Activated CD4-positive, alpha-beta T cell treated with anti-CD3 and anti-CD28 coated beads, Interleukin-2, amount 50 U/mL, for 1 hour (primary cell): ENCODE data around the gene LHPP.
"Not testable (repeated sequence)": the region's sequence is repeated elsewhere in the genome, so short reads cannot be mapped to it uniquely, and the experiment has no call there.

ENCODE experiments used
- DNase-seq: peaks from one replicate; pipeline ENCODE4 v3.0.0-alpha.2; 2020

The LHPP gene

DNA sequence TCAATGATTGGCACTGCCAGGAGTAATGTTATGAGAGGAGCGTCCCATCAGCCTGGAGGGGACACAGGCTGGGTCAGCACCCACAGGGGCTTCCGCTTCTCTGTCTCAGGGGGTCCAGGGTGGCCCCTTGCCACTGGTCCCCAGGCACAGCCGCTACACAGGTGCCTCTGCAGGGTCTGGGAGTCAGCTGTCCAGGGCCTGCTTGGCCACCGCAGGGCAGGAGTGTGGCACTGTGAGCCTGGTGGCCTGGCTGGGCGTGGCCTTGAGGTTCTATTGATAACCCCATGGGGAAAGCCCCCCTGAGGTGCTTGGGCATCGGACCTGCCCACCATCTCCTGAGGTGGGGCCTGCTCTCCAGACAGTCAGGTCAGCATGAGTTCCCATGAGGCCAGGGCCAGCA, 136.6 kb downstream of the LHPP start:
- no peak for DNase-seq

DNA sequence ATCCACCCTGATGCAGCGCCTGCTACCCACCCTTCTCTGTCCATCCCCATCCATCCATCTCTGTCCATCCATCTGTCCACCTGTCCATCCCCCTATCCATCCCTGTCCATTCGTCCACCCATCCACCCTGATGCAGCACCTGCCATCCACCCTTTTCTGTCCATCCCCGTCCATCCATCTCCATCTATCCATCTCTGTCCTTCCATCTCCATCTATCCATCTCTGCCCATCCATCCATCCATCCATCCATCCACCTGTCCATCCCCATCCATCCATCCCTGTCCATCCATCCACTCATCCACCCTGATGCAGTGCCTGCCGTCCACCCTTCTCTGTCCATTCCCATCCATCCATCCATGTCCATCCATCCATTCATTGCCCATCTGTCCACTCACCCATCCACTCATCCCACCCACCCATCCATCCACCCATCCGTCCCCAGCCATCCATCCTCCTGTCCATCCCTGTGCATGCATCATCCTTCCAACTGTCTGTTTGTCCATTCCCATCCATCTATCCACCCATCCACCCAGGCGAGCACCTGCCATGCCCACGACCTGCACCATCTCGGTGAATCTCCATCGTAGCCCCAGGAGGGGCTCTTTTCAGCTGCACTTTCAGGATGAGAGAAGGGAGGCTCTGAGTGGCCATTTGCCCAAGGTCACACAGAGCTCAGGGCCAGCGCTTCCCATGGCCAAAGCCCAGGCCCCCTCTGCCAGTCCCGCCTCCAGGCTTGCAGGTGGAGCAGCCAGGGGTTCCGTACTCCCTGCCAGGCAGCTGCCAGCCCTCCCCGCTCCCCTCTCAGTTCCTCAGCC, 137.4 kb downstream of the LHPP start:
- DNase-seq, result no peak

DNA sequence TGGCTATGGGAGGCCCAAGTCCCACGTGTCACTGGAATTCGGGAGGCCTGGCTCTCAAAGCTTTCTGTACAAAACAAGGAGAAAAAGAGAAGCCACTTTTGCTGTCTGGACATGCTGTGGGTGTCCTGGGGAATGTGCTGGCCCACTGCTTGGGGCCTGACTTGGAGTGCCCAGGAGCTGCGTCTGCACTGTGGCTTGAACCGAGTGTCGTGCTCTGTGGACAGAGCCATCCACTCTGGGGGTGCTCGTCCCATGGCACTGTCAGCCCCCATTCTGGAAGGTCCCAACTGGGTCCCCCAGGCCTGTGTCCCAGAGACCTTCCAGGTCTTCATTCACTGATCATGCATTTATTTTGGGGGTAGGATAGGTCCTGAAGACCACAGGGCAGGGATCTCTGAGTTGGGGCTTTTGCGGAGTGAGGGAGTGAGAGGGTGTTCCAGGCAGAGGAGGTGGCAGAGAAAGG, 138.0 kb downstream of the LHPP start:
- no peak for DNase-seq

DNA sequence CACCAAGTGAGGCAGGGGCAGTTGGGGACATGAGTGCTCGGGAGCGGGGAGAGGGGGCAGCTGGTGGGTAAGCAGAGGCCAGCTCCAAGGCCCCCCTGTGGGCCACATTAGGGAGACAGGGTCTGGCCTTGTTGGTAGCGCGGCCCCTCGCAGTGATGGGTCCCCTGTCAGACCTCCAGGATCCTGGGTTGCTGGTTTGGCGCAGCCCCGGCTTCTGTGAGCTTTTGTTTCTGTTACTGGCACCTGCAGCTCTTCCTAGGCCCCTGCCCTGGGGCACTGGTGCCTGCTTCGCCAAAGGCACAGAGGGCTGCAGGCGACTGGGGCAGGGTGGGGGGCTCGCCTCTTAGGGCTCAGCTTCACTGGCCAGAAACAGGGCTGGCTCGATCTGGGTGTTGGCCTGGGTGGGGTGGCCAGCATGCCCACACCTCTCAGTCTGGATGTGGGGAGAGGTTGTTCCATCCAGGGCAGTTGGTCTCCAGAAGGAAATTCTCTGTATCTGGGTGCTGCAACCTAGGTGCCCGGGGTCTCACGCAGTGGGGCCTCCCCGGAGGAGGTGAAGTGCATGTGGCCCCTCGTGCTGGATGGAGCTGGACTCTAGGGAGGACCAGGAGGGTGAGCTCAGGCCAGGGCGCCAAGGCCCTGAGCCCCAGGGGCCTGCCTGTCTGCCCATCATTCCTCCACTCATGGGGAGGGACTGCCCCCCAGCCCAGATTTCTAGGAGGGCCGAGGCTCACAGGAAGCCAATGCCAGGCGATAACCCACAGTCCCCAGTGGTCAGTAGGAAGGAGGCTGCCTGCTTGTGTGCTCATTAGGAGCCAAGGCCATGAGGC, 138.6 kb downstream of the LHPP start:
- no peak for DNase-seq

DNA sequence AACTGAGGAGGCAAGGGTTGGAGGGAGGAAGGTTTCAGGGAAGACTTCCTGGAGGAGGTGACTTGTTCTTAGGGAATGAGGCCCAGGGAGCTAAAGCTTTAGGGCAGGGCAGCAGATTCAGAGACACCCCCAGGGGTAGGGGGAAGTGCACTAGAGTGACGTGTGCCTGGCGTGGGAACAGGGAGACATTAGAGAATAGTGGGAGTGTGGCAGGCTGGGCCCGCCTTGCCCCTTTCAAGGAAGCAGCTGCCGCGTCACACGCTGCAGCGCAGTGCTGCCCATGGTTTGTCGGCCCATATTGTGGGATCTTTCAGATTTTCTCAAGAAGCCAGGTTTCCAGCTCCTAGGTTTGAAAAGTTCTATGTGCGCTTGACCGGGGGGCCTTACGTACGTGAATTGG, 139.4 kb downstream of the LHPP start:
- no peak for DNase-seq

DNA sequence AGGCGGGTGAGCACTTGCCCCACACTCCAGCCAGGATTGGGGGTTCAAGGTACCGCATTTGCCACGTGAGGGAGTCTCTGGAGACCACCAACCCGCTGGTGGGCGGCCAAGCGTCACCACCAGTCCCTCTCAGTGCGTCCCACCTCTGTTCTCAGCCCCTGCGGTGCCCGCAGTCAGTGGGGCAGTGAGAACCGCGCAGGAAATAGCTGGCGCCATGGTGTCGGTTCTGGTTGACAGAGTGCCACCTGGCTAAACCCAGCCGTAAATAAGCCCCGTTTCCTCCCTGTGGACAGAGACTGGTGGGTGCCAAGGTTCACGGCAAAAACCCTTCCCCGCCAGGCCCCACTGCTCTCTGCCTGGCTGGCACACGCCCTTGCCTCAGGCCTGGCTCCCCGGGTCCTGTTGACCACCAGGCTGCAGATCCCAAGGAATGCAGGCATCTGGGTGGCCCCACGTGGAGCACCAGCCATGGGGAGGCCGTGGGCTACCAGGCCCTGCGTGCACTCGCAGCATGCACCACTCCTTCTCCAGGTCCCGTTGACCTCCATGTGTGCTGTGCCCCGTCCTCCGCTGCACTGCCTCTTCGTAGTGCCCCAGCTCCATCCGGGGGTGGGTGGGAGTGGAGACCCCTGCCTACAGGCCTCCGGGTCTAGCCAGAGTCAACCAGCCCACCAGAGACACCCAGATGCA, 140.0 kb downstream of the LHPP start:
- DNase-seq, result no peak

DNA sequence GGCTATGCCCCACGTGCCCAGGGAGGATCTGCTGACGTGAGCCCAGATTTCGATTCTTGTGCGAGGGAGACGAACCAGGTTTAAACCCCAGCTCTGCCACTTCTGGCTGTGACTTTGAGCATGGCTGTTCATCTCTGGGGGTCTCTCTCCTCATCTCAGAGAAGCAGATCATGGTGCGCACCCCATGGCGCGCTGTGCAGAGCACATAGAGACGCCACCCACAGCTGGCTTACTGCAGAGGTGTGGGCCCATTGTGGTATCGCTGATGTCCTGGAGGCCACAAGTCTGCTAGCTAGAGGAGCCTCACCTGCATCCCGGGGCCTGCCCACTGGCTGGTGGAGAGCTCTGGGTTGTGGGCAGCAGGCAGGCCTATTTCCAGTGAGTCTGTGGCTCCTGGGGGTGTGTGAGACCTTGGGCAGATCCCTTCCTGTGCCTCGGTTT, 140.5 kb downstream of the LHPP start:
- DNase-seq, result no peak

DNA sequence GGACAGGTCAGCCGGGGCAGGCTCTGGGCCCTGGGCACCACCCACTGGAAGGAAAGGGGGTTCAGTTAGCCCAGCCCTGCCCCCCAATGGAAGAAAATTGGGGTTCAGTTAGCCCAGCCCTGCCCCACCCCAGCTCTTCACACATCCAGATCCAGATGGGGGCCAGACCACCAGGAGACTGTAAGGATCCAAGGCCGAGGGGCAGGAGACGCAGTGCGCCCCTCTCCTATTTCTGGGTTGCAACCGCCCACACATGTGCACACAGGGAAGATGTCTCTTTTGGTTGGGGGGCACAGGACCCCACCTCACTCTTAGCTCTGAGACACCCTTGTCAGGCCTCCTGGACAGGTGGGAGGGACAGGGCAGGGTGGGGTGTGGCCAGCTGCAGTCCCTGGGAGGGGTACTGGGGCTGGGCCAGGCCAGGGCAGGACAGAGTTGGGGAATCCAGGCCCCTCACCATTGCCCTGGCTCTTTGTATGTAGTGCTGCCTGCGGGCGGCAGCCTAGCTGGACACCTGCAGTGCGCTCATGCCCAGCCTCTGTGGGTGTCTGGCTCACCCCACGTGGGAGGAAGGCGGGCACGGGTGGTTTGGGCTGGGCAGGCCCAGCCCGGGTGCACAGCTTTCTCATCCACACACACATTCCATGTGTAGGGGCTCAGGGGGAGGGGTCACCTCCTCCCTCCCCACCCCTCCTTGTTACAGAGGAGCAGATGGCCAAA, 141.2 kb downstream of the LHPP start:
- DNase-seq, result no peak

DNA sequence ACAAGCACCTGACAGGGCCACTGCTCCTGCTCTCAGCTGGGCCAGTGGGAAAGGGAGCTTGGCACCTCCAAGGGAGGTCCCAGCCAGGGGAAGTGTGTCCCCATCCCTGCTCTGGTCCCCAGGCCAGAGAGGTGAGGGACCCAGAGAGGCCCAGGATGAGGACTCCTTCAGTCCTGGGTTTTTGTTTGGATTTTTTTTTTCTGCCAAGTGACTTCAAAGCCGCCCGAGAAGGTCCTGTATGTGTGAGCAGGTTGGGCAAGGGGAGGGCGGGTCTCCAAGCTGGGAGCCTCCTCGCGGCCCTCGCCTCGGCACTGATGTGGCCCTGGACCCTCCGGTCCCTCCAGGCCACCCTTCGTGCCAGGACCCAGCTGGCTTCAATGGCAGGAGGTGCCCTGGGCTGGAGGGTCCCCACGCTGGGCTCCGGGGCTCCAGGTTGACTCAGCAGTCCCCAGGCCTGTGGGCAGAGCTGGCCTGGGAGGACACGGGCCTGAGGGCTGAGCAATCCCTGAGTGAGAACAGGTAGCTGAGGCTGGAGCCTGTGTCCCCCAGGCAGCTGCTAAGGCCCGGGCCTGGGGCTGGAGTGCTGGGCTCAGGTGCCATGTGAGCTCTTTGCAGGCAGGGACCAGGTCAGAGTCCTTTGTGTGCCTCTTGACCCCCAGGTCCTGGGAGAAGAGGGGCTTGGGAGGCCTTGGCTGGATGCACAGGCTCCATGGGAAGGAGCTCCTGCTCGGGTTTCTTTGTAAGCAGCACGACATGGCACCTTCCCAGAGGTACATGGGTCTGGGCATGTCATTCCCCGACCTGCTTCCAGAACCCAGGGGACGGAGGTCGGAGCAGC, 142.0 kb downstream of the LHPP start:
- no peak for DNase-seq

DNA sequence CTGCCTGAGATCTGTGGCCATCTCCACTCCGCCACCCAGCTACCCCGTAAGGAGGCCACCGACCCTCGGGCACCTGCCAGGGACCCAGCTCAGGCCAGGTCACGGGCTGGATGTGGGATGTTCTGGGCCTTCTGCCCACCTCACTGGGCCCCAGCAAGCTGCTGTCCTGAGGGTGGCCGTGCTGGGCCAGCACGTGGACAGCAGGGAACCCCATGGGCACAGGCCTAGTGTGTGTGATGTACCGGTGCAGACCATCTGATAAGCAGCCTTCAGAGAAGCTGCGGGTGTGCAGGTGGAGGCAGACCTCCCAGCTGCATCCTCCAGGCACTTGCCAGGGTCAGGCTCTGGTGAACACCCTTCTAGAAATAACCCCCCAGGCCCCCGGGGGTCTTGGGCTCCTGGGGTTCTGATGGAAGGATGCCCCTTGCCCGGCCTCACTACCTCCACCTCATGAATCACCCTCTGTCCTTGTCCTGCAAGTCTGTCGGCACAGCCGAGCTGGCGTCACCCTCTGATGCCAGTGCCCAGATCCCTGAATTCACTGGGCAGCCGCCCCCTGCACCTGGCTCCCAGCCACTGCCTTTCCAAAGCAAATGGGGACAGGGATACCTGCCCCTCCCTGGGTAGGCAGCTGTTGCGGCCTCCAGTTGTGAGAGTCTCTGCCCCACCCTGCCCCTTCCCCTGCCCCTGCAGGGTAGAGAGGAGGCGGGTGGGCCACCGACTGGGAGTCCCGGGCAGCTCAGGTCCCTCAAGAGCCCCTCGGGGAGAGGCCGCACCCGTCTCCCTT, 142.8 kb downstream of the LHPP start:
- DNase-seq, result no peak

DNA sequence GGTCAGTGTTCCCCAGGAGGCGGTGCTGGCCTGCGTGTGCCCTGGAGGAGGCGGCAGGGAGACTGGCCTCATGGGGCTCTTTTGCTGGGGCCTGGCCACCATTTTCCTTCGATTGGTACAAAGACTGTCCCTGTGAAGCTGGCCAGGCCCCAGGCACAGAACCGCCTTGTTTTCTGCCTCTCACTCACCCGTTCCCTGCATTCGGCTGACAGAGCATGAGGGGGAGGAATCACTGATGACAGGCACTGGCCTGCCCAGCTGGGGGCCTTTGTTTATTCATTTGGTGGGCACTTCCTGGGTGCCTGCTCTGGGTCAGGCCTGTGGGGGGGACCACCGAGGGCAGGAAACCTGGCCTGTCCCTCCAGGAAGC, 143.4 kb downstream of the LHPP start:
- no peak for DNase-seq

DNA sequence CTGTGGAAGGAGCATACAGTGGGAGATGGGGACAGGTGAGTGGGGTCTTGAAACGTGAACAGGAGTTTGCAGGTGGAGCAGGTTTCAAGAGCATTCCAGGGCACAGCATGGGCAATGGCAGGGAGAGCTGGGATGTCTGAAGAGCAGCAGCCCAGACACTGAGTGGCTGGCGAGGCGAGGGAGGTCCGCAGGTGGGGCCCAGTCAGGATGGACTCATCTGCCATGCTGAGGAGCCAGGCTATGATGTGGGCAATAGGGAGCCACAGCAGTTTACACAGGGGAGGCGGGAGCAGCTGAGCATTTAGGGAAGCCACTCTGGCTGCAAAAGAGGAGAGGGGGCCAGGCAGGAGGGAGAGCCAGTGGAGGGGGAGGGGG, 143.8 kb downstream of the LHPP start:
- no peak for DNase-seq

DNA sequence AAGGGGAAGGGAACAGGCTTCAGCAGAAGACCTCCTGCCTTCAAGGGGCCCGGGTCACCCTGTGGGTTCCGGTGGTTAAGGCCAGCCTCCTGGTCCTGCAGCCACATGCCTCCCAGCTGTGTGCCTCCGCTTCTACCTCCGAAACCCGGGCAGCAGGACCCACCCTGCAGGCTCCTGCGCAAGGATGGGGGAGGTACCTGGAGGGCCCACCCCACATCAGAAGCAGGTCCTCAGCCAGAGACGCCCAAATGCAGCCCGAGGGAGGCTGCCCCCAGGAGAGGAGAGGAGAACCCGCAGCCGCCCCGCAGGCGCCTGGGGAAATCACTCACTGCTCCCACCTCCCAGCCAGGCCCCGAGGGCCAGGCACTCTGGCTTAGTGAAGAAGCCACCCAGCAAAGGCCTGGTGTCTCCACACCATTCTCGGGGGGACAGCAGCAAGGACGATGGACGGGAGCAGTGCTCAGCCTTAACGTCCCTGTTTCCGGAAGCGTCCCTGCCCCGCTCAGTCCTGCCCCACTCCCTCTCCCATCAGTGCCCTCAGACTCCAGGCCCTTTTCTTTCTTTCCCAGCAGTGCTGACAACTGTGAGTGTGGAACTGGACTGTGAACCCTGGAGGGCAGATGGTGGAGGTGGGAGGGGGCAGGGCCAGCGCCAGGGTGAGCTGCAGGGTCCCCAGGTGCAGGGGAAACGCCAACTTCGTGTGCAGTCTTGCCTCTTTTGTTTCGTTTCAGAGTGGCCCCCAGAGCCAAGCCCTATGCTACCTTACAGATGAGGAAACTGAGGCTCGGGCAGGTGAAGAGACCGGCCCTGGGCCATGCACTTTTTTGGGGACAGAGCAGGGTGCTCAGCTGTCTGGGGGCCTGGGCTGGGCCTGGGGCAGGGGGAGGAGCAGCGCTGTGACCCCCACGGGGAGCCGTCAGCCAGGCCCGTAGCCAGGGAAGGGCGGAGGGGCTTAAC, 144.5 kb downstream of the LHPP start:
- no peak for DNase-seq

DNA sequence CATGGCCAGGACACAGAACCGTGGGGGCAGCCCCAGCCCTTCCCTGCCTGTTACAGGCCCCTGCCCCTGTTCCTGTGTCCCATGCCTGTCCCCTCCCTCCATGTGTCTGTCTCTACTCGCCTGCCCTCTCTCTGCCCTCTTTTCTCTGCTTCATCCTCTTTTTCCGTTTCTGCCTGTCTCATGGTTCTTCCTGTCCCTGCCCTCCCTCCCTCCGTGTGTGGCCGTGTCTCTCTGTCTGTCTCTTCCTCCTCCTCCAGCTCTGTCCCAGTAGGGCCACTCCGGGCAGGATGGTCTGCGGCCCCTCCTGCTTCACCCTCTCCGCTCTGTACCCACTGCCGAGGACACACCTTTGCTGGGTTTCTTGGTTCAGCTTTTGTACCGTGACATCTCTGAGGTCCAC, 145.2 kb downstream of the LHPP start:
- no peak for DNase-seq

DNA sequence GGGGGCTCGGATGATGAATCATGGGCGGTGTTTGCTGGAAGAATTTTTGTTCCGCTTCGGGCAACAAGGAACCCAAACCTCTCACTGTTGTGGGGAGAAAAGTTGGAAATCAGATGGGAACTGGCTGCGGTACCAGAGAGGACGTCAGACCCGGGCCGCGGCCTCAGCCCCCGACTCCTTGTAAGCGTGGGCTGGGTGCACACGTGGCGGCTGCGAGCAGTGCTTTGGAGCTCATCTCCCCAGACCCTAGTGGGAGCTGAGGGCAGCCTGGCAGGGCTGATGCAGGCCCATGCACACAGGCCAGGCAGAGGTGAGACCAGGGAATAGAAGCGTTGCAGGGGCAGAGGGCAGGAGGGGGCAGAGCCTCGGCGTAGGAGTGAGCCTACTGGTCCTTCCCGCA, 146.1 kb downstream of the LHPP start:
- no peak for DNase-seq

DNA sequence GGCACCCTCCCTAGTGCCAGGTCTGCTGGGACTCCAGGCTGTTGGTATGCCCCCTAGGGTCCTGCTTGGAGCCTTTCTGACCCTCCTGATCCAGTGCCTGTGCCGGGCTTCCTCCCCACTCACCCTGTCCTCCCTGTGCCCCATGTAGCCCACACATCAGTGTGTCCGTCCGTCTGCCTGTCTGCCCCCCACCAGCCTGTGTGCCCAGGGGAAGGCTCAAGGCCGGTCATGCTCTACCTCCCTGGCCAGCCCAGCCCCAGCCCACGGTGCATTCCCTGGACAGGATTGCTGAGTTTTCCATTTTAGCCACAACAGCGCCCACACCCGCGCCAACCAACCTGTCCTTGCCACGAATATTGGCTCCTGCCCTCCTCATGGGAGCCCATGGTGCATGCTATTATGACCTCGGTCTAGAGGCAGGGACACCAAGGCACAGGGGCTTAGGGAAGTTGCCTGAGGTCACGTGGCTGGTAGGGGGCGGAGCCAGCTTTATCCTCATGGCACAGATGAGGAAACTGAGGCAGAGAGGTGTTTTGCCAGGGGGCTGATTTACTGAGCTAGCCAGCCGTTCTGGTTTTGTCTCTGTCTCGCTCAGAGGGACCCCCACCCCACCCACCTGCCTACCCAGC, 146.6 kb downstream of the LHPP start:
- DNase-seq, result no peak

DNA sequence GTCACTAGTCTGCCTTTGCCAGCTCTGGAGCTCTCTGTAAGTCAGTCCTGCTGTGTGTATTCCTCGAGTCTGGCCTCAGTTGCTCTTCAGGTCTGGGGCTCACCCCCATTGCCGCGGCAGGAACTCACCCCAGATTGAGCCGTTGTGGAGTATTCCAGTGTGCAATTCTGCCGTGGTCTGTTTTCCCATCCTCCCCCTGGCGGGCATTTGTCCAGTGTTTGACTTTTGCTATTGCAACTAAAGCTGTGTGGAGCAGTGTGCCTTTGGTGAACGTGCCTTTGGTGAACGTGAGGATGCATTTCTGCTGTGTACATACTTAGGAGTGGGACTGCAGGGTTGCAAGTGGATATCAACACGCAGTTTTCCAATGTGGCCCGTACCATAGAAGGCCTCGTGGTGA, 148.1 kb downstream of the LHPP start:
- DNase-seq, result no peak

DNA sequence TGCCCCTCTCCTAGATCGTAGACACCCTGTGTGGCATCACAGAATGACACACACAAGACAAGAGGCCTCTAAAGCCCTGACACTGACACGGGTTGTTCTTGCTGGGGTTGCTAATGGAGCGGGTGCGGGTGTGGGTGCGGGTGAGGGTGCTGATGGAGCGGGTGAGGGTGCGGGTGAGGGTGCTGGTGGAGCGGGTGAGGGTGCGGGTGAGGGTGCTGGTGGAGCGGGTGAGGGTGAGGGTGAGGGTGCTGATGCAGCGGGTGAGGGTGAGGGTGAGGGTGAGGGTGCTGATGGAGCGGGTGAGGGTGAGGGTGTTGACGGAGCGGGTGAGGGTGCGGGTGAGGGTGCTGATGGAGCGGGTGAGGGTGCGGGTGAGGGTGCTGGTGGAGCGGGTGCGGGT, 148.6 kb downstream of the LHPP start:
- DNase-seq, result not testable (repeated sequence)

DNA sequence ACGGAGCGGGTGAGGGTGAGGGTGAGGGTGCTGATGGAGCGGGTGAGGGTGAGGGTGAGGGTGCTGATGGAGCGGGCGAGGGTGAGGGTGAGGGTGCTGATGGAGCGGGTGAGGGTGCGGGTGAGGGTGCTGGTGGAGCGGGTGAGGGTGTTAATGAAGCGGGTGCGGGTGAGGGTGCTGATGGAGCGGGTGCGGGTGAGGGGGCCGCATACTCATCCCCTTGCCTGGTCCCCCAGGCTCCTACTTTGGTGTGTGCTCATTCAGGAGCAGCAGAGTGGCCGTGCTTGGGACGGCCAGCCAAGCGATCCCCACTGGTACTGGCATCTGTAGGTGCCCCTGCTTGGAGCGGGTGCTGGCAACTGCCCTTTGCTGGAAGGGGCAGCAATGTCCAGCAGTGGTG, 149.2 kb downstream of the LHPP start:
- not testable (repeated sequence) for DNase-seq
